MM.1S (cell line): ENCODE results near the gene MAPKAPK3.

Experiments used
- DNase-seq: peaks from one replicate; pipeline ENCODE4 v3.0.0-alpha.2; 2015
- H2AFZ ChIP-seq: fragments of 300-600 bp; sonication (generic); 2 replicates; pipeline ENCODE4 v1.6.0; 2016; ENCODE audit warnings: antibody characterized with exemption, low read length
- H3F3A ChIP-seq: fragments of 300-600 bp; sonication (generic); 2 replicates; pipeline ENCODE4 v1.6.1; 2016; ENCODE audit warnings: mild to moderate bottlenecking, antibody characterized with exemption, low read length, moderate library complexity, mixed read lengths; ENCODE audit not compliant: insufficient read depth
- H3K27ac ChIP-seq: fragments of 300-600 bp; sonication (generic); 2 replicates; pipeline ENCODE4 v1.5.1; 2016; ENCODE audit warnings: mild to moderate bottlenecking, low read length
- H3K27me3 ChIP-seq: fragments of 300-600 bp; sonication (generic); replicated peaks from 2 replicates; pipeline ENCODE4 v1.6.0; 2016; ENCODE audit warnings: low read length; ENCODE audit not compliant: insufficient read depth
- H3K36me3 ChIP-seq: fragments of 300-600 bp; sonication (generic); replicated peaks from 2 replicates; pipeline ENCODE4 v1.6.1; 2016; ENCODE audit warnings: mild to moderate bottlenecking, low read length, mixed read lengths; ENCODE audit not compliant: insufficient read depth
- H3K4me1 ChIP-seq: fragments of 300-600 bp; sonication (generic); 2 replicates; pipeline ENCODE4 v1.6.1; 2016; ENCODE audit warnings: low read length, mixed read lengths
- H3K4me2 ChIP-seq: fragments of 300-600 bp; sonication (generic); 2 replicates; pipeline ENCODE4 v1.6.0; 2016; ENCODE audit warnings: low read depth, low read length
- H3K4me3 ChIP-seq: fragments of 300-600 bp; sonication (generic); 2 replicates; pipeline ENCODE4 v1.5.1; 2016; ENCODE audit warnings: low read length, mixed read lengths
- H3K79me2 ChIP-seq: fragments of 300-600 bp; sonication (generic); 2 replicates; pipeline ENCODE4 v1.6.1; 2016; ENCODE audit warnings: mixed run types, low read length, mixed read lengths
- H3K9ac ChIP-seq: fragments of 300-600 bp; sonication (generic); 2 replicates; pipeline ENCODE4 v1.6.1; 2016; ENCODE audit warnings: low read length, mixed read lengths
- H3K9me2 ChIP-seq: fragments of 300-600 bp; sonication (generic); replicated peaks from 2 replicates; pipeline ENCODE4 v1.6.1; 2016; ENCODE audit warnings: mild to moderate bottlenecking, low read length, mixed read lengths; ENCODE audit not compliant: insufficient read depth
- H3K9me3 ChIP-seq: fragments of 300-600 bp; sonication (generic); replicated peaks from 2 replicates; pipeline ENCODE4 v1.6.1; 2016; ENCODE audit warnings: mild to moderate bottlenecking, low read length, mixed read lengths; ENCODE audit not compliant: insufficient read depth
- H4K20me1 ChIP-seq: fragments of 300-600 bp; sonication (generic); 2 replicates; pipeline ENCODE4 v1.6.1; 2016; ENCODE audit warnings: mild to moderate bottlenecking, low read length, moderate library complexity, mixed read lengths; ENCODE audit not compliant: insufficient read depth
- CTCF ChIP-seq: fragments of 300-600 bp; sonication (generic); IDR thresholded peaks from 2 replicates; pipeline ENCODE4 v1.5.1; 2016; ENCODE audit warnings: antibody characterized with exemption, low read length, mixed read lengths
- EZH2 ChIP-seq: fragments of 300-600 bp; sonication (generic); optimal IDR thresholded peaks from 2 replicates; pipeline ENCODE3; 2017; ENCODE audit warnings: low read depth, mild to moderate bottlenecking, antibody characterized with exemption, low read length, mixed read lengths
- EZH2phosphoT487 ChIP-seq: fragments of 300-600 bp; sonication (generic); IDR thresholded peaks from 2 replicates; pipeline ENCODE4 v1.6.1; 2018; ENCODE audit warnings: antibody characterized with exemption, low read length

MAPKAPK3 gene

GRCh38 chr3:50615190-50615589, 1.8 kb upstream of the MAPKAPK3 start:
- H3K9ac ChIP-seq = no peak overlapping the region
- no peak overlapping the region for H2AFZ ChIP-seq
- H3K4me1 ChIP-seq = peaks cover 25% of the 10 kb centered on the region
- H4K20me1 ChIP-seq = no peaks in the 10 kb centered on the region
- H3F3A ChIP-seq = peaks cover 21% of the 10 kb centered on the region
- H3K36me3 ChIP-seq = no peaks in the 10 kb centered on the region
- no peak for DNase-seq
- H3K4me2 ChIP-seq = no peak overlapping the region
- H3K27ac ChIP-seq = no peak overlapping the region
- H3K27me3 ChIP-seq = no peaks in the 10 kb centered on the region
- H3K9me2 ChIP-seq = no peaks in the 10 kb centered on the region
- H3K79me2 ChIP-seq = peaks cover 12% of the 10 kb centered on the region
- TF ChIP-seq CTCF = no peak
- TF ChIP-seq EZH2phosphoT487 = no peak
- no peak for TF ChIP-seq EZH2
- no peak overlapping the region for H3K4me3 ChIP-seq
- no peaks in the 10 kb centered on the region for H3K9me3 ChIP-seq

DNA sequence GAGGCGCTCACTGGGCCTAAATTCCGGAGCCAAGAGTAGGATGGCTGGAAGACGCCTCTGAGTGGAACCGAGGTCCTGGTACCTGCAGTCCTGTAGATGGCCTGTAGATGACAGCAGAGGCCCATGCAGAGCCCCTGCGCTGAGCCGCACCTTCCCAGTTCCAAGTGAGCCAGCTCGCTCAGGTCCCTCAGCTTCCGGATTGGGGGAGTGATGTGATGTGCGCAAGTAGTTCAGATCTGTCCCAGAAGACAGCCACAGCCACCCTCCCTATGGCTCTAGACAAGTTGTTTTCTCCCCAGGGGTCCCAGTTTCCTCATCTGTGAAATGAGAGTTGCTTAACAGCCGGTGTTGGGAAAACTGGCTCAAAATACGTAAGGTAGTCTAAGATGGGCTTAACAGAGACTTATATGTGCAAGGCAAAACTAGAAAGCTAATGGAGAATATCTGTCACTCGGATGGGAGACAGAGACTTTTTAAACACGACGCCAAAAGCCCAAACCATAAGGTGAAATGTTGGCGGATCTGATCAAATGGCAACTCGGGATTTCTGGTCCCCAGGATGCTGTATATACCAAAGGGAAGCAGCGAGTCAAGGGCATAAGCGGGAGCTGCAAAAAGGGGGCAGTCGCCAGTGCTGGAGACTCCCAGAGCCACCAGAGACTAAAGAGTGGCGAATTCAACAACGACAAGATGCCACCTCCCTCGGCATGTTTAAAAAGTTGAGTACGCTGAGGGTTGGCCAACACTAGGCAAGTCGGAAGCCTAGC, 765 bp upstream of the MAPKAPK3 start:
- Histone ChIP-seq H3K79me2 (peaks cover 12% of the 10 kb centered on the region), H3K36me3 (no peaks in the 10 kb centered on the region), H3K9ac (peak overlapping the region; percentile 37; the same call in 1 of the 2 replicates), H2AFZ (peak overlapping the region; percentile 90), H3K9me2 (no peaks in the 10 kb centered on the region), H3K27me3 (no peaks in the 10 kb centered on the region), H3K4me1 (peaks cover 28% of the 10 kb centered on the region), H3K27ac (peak overlapping the region; percentile 45; the same call in 1 of the 2 replicates), H4K20me1 (no peaks in the 10 kb centered on the region), H3K9me3 (no peaks in the 10 kb centered on the region), H3K4me3 (peak overlapping the region; percentile 79), H3K4me2 (peak overlapping the region; percentile 99), H3F3A (peaks cover 21% of the 10 kb centered on the region)
- TF ChIP-seq CTCF (peak; percentile 99), EZH2phosphoT487 (no peak)
- peak; percentile 78 for DNase-seq

- H3K9me3 ChIP-seq = no peaks in the 10 kb centered on the region
- H2AFZ ChIP-seq = peak overlapping the region; percentile 90
- TF ChIP-seq EZH2 = no peak
- TF ChIP-seq EZH2phosphoT487 = no peak
- TF ChIP-seq CTCF = no peak
- peak; percentile 93 for DNase-seq
- H3K36me3 ChIP-seq = no peaks in the 10 kb centered on the region
- H3K9me2 ChIP-seq = no peaks in the 10 kb centered on the region
- peaks cover 28% of the 10 kb centered on the region for H3K4me1 ChIP-seq
- H3K4me3 ChIP-seq = peak overlapping the region; percentile 79
- no peaks in the 10 kb centered on the region for H4K20me1 ChIP-seq
- H3K79me2 ChIP-seq = peaks cover 12% of the 10 kb centered on the region
- H3K27me3 ChIP-seq = no peaks in the 10 kb centered on the region
- H3K9ac ChIP-seq = peak overlapping the region; percentile 37; the same call in 1 of the 2 replicates
- peak overlapping the region; percentile 45; the same call in 1 of the 2 replicates for H3K27ac ChIP-seq
- H3F3A ChIP-seq = peaks cover 21% of the 10 kb centered on the region
- peak overlapping the region; percentile 99 for H3K4me2 ChIP-seq
Measured at GRCh38 chr3:50616770-50617095, 218 bp upstream of the MAPKAPK3 start.
